ENCODE measurements around the gene STX1A.
"Not testable (repeated sequence)": the region's sequence is repeated elsewhere in the genome, so short reads cannot be mapped to it uniquely, and the experiment has no call there.

The STX1A gene

GRCh38 chr7:73722785-73723184 is 3.3 kb upstream of the STX1A start:
- Mint-ChIP-seq H3K27me3 (peaks cover 5% of the 10 kb centered on the region), H3K4me1 (peaks cover 10% of the 10 kb centered on the region), H3K27ac (no peak overlapping the region), H3K36me3 (no peaks in the 10 kb centered on the region), H3K9me3 (no peaks in the 10 kb centered on the region), H3K4me3 (no peak overlapping the region)
- ATAC-seq (ENCODE audit: low read depth) (no peak), DNase-seq (ENCODE audit: low spot score in 2 of 2) (no peak)

- not testable (repeated sequence) for H3K36me3 Mint-ChIP-seq; H3K4me3 Mint-ChIP-seq; H3K27me3 Mint-ChIP-seq; H3K27ac Mint-ChIP-seq; ATAC-seq (ENCODE audit: low read depth); DNase-seq (ENCODE audit: low spot score in 2 of 2); H3K9me3 Mint-ChIP-seq
- peaks cover 13% of the 10 kb centered on the region for H3K4me1 Mint-ChIP-seq
These were observed 2.7 kb upstream of the STX1A start for GRCh38 chr7:73722182-73722581.

- ATAC-seq (ENCODE audit: low read depth) (no peak), DNase-seq (ENCODE audit: low spot score in 2 of 2) (no peak)
- Mint-ChIP-seq H3K27me3 (peaks cover 9% of the 10 kb centered on the region), H3K27ac (no peak overlapping the region), H3K4me3 (peak overlapping the region; percentile 33), H3K4me1 (peaks cover 16% of the 10 kb centered on the region), H3K9me3 (no peaks in the 10 kb centered on the region), H3K36me3 (no peaks in the 10 kb centered on the region)
These were observed 1.9 kb upstream of the STX1A start for GRCh38 chr7:73721377-73721817.

GRCh38 chr7:73720443-73720842 is 974 bp upstream of the STX1A start:
- not testable (repeated sequence) for H3K27ac Mint-ChIP-seq; H3K9me3 Mint-ChIP-seq; H3K27me3 Mint-ChIP-seq; H3K36me3 Mint-ChIP-seq; DNase-seq (ENCODE audit: low spot score in 2 of 2); ATAC-seq (ENCODE audit: low read depth)
- Mint-ChIP-seq H3K4me3 (peak overlapping the region; percentile 84), H3K4me1 (peaks cover 16% of the 10 kb centered on the region)

GRCh38 chr7:73719806-73720169 is 319 bp upstream of the STX1A start:
- no peak for DNase-seq (ENCODE audit: low spot score in 2 of 2)
- Mint-ChIP-seq H3K4me1 (peaks cover 16% of the 10 kb centered on the region), H3K9me3 (no peaks in the 10 kb centered on the region), H3K27ac (peak overlapping the region; percentile 1), H3K4me3 (peak overlapping the region; percentile 84), H3K27me3 (peaks cover 8% of the 10 kb centered on the region), H3K36me3 (no peaks in the 10 kb centered on the region)
- ATAC-seq (ENCODE audit: low read depth), result peak; percentile 13

GRCh38 chr7:73718438-73718881 is 1.0 kb downstream of the STX1A start:
- Mint-ChIP-seq H3K9me3 (no peaks in the 10 kb centered on the region), H3K4me1 (peaks cover 16% of the 10 kb centered on the region), H3K27ac (no peak overlapping the region), H3K4me3 (peak overlapping the region; percentile 65), H3K27me3 (peaks cover 8% of the 10 kb centered on the region), H3K36me3 (no peaks in the 10 kb centered on the region)
- ATAC-seq (ENCODE audit: low read depth) (no peak), DNase-seq (ENCODE audit: low spot score in 2 of 2) (no peak)

GRCh38 chr7:73717991-73718405 is 1.5 kb downstream of the STX1A start:
- peak; percentile 21 for ATAC-seq (ENCODE audit: low read depth)
- no peak for DNase-seq (ENCODE audit: low spot score in 2 of 2)
- H3K4me1 Mint-ChIP-seq, result peaks cover 17% of the 10 kb centered on the region
- H3K27me3 Mint-ChIP-seq, result peaks cover 8% of the 10 kb centered on the region
- no peaks in the 10 kb centered on the region for H3K36me3 Mint-ChIP-seq
- H3K9me3 Mint-ChIP-seq, result no peaks in the 10 kb centered on the region
- H3K27ac Mint-ChIP-seq, result no peak overlapping the region
- H3K4me3 Mint-ChIP-seq, result peak overlapping the region; percentile 65

- ATAC-seq (ENCODE audit: low read depth), result no peak
These were observed 2.3 kb downstream of the STX1A start for GRCh38 chr7:73717025-73717807.

GRCh38 chr7:73716318-73716890 is 3.1 kb downstream of the STX1A start:
- peaks cover 19% of the 10 kb centered on the region for H3K27me3 Mint-ChIP-seq
- H3K4me3 Mint-ChIP-seq, result no peak overlapping the region
- no peaks in the 10 kb centered on the region for H3K36me3 Mint-ChIP-seq
- ATAC-seq (ENCODE audit: low read depth) (no peak), DNase-seq (ENCODE audit: low spot score in 2 of 2) (no peak)
- H3K9me3 Mint-ChIP-seq, result no peaks in the 10 kb centered on the region
- no peak overlapping the region for H3K27ac Mint-ChIP-seq
- peaks cover 18% of the 10 kb centered on the region for H3K4me1 Mint-ChIP-seq

More at GRCh38 chr7:73717025-73717807, 2.3 kb downstream of the STX1A start:
- peaks cover 18% of the 10 kb centered on the region for H3K4me1 Mint-ChIP-seq
- DNase-seq (ENCODE audit: low spot score in 2 of 2), result no peak
- no peak overlapping the region for H3K27ac Mint-ChIP-seq
- H3K27me3 Mint-ChIP-seq, result peaks cover 14% of the 10 kb centered on the region
- H3K9me3 Mint-ChIP-seq, result no peaks in the 10 kb centered on the region
- no peak overlapping the region for H3K4me3 Mint-ChIP-seq
- no peaks in the 10 kb centered on the region for H3K36me3 Mint-ChIP-seq

GRCh38 chr7:73715648-73716317 is 3.7 kb downstream of the STX1A start:
- no peak for DNase-seq (ENCODE audit: low spot score in 2 of 2)
- ATAC-seq (ENCODE audit: low read depth), result no peak
- Mint-ChIP-seq H3K4me1 (peaks cover 18% of the 10 kb centered on the region), H3K9me3 (no peaks in the 10 kb centered on the region), H3K27me3 (peaks cover 19% of the 10 kb centered on the region), H3K4me3 (no peak overlapping the region), H3K27ac (no peak overlapping the region), H3K36me3 (no peaks in the 10 kb centered on the region)

- not testable (repeated sequence) for H3K9me3 Mint-ChIP-seq, H3K27ac Mint-ChIP-seq
These were observed 6.2 kb downstream of the STX1A start for GRCh38 chr7:73713319-73713718.

GRCh38 chr7:73712773-73713172 is 6.7 kb downstream of the STX1A start:
- Mint-ChIP-seq H3K27me3 (peaks cover 16% of the 10 kb centered on the region), H3K4me1 (peaks cover 8% of the 10 kb centered on the region)

More at GRCh38 chr7:73713319-73713718, 6.2 kb downstream of the STX1A start:
- not testable (repeated sequence) for ATAC-seq (ENCODE audit: low read depth); DNase-seq (ENCODE audit: low spot score in 2 of 2); H3K36me3 Mint-ChIP-seq; H3K4me3 Mint-ChIP-seq
- Mint-ChIP-seq H3K27me3 (peaks cover 19% of the 10 kb centered on the region), H3K4me1 (peaks cover 13% of the 10 kb centered on the region)

GRCh38 chr7:73708961-73709549 is 10.4 kb downstream of the STX1A start:
- no peaks in the 10 kb centered on the region for H3K36me3 Mint-ChIP-seq
- H3K4me1 Mint-ChIP-seq, result peaks cover 13% of the 10 kb centered on the region
- H3K4me3 Mint-ChIP-seq, result no peak overlapping the region
- no peak overlapping the region for H3K27ac Mint-ChIP-seq
- H3K9me3 Mint-ChIP-seq, result no peaks in the 10 kb centered on the region
- no peak for ATAC-seq (ENCODE audit: low read depth)
- no peak for DNase-seq (ENCODE audit: low spot score in 2 of 2)
- H3K27me3 Mint-ChIP-seq, result peaks cover 13% of the 10 kb centered on the region

More at GRCh38 chr7:73712773-73713172, 6.7 kb downstream of the STX1A start:
- H3K4me3 Mint-ChIP-seq, result no peak overlapping the region
- no peaks in the 10 kb centered on the region for H3K9me3 Mint-ChIP-seq
- no peaks in the 10 kb centered on the region for H3K36me3 Mint-ChIP-seq
- ATAC-seq (ENCODE audit: low read depth) (no peak), DNase-seq (ENCODE audit: low spot score in 2 of 2) (no peak)
- H3K27ac Mint-ChIP-seq, result no peak overlapping the region
